Cerebellar nuclear complex (tissue), 1 donor: Measurements from ENCODE around the gene LMX1A.

Experiments
- DNase-seq, 2 experiments: peaks; one replicate each; lab custom pipeline; 2025; lab: John Stamatoyannopoulos, UW

The LMX1A gene

DNA sequence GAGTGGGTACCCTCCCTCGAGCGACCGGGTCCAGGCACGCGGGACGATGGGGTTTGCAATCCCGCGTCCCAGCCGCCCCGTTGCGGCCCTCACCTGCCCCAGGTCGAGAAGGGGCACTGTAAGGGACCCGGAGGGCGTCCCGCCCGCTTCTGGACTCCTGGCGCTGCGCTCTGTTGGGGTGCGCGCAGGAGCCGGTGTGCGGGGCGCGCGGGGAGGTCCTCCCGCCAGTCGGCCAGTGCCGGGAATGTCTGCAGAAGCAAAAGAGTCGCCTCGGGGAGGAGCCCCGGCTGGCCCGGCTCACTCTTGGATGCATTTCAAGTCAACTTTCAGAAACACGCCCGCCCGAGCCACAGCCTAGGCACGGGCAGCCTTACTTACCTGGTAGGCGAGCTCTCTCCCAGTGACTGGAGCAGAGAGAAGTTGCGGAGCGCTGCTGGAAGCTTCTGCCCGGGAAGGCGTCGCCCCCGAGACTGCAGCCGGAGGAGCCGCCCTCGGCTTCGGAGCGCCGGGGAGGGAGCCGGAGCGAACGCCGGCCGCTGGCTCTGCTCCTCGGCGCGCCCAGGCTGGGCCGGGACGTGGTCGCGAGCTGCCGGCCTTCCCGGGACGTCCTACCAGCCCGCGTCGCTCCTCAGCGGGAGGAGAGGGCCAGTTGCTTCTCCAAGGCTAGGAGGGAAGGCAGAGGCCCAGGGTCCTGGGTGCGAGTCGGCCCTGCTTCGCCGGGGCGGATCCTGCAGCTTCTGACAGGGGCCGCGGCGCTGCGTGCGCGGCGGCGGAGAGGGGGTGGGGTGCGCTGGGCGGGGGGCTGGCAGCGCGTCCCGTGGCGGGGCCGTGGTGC lies at the start of gene LMX1A:
LMX1A (minus strand) TSS at position 739 of the 835 bp plus-strand sequence. CDS start 1,156 bp downstream, outside the sequence.
- no peak for DNase-seq

DNA sequence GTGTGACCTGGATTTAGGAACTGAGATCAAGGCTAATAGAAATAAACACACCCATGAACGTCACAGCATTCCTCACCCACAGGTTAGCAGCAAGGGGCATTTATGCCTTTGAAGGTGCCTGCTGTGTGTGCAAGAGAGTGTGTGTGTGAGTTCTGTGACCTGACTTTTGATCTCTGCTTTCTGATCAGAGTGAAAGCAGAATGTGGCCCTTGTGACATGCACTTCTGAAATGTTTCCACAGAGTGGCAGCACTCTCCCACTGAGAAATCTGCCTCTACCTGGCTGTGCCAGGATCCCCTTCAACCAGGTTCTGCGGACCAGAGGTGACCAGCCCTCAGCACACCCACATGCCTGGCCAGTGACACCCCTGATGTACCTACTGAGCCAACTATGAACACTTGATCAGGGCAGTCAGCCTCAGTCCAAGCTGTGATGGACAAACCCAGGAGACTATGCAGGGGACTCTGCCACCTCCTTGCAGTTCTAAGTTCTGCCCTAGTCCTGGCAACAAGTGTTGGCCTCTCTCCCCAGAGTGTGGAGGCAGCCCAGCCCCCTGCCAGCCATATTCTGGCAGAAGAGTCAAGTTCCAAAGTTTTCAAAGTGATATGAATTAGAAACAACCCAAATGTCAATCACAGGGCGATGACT lies 47.4 kb upstream of the LMX1A start:
- no peak for DNase-seq

DNA sequence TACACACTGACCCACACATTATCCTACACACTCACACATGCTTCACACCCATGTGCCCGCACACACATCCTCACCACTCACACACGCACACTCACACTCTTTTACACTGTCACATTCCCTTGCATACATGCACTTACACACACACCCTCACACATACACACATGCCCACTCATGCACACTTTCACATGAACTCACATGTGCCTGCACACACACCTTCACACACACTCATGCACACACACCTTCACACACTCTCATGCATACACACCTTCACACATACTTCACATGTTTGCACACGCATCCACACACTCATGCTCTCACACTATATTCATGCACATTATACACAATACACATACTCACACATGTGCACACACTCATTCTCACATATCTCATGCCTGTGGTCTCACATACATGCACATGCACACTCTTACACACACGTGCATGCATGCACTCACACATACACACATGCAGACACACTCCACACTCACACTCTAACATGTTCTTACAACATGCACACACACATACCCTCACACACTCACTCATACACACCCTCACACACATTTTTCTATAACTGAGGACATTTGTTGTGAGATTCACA lies 46.1 kb upstream of the LMX1A start:
- no peak for DNase-seq

DNA sequence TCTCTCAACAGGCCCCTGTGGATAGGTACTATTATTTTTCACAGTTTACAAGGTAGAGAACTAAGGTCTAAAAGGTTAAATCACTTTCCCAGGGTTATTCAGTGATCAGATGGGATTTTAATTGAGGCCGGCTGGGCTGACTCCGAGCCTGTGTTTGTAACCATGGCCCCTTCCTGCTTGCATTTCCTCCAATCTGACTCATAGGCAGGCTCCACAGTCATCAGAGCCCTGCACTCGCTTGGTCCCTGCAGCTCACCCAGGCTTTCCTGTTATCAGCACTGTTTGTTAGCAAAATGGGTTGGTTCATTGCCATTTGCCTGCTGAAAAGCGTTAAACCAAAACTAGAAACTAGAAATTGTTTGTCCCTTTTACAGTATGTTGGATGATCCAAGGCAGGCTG lies 41.4 kb upstream of the LMX1A start:
- DNase-seq: no peak

DNA sequence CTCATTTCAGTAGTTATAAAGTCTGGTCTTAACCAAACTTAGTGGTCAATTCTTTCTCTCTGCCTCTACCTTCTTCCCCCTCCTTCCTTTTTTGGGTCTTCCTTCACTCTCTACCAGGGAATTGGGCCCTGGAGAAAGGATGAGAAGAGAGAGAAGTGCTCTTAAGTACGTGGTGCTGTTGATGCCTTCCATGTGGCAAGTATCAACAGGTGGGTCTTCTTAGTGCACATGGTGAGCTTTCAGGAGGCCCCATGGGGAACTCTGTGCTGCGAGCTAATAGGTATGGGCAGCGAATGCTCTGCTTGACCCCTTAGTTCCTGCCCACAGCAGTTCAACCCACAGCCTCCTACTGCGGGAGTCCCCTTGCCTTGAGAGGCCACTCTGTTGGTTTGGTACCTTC lies 39.4 kb upstream of the LMX1A start:
- no peak for DNase-seq

DNA sequence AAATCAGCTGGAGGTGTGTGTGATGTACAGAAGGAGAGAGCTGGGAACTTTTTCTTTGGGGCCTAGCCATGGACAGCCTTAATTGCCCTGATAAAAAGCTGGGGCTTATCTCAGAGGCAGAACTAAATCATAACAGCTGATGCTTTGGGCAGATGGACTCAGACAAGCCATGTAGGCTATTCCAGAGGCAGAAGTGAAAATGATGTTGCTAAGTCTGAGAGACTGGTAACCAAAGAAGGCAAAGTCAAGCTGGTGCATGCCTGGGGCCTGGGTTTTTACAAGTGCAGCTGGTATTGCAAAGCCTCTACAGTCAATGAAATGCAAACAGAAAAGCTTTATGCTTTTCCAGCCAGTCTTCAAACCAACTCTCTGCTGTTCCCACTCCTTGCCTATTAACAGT lies 39.0 kb upstream of the LMX1A start:
- no peak for DNase-seq

DNA sequence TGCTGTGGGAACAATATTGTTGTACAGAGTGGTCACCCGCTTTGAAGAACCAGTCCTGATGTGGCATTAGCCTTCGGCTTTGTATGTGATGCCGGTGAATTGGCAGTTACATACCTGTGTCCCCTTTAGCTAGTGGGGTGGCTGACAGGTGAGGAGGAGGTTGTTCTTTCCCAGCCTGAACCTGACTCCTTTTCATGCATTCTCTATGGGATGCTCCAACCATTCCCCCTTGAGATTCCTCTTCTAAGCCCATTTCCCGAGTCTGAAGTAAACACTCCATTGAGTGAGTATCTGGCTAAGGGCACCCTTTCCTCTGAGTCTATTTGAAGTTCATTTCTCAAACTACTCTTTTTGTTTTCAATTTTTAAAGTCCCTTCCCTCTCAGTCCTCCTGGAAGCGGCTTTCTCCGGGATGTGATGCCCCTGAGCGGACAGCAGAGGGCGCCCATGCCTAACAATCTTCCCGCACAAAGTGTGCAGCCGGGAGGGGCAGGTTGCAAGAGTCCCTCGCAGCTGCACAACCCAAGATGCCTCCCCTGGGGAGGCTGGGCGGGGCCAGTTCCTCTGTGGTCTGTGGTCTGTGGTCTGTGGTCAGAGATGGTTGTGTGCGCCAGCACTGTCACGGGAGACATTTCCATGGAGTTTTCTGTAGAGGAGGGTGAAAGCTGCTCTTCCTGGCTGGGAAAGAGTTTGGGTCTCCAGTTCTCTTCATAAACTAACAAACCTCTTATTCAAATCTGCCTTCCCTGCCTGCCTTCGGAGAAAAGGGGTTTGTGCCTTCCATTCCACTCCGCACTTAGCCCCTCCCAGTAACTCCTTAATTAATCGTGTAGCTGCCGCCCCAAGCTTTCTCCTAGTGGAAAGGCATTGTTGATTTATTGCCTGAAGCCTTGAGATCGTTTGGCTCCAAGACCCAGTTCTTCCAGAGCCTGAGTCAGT lies 36.4 kb upstream of the LMX1A start:
- DNase-seq: no peak

DNA sequence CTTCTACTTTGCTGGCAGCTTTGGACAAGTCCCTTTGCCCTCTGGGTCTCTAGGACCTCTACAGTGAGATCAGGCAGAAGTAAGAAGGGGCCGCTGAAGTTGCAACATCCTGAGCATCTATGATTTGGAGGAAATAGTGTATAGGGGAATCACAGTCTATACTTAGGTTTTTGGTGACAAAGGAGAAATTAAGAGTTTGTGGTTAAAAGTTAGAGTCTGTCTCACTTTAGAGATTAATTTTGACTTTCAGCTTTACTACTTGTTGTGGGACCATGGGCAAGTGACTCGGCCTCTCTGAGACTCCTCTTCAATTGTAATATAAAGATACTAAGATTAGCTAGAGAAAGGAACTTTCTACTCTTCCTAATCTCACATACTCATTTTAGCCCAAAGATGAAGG lies 33.1 kb upstream of the LMX1A start:
- no peak for DNase-seq

DNA sequence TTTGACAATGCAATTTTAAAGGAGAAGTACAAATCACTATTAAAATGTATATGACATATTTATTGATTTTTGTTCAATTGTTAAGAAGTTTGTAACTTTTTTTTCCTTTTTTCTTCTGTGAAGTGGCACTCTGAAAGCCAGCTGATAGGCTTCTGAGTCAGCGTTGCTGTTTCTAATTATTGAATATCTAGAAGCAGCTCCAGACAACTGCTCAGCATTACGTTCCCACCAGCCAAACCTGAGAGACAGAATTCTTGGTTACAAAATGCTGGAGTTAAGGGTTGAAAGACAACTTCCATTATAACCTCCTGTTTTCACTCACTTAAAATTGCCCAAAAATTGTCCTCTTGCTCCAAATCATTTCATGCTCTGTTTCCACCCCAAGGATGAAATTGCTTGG lies 31.4 kb upstream of the LMX1A start:
- DNase-seq: no peak

DNA sequence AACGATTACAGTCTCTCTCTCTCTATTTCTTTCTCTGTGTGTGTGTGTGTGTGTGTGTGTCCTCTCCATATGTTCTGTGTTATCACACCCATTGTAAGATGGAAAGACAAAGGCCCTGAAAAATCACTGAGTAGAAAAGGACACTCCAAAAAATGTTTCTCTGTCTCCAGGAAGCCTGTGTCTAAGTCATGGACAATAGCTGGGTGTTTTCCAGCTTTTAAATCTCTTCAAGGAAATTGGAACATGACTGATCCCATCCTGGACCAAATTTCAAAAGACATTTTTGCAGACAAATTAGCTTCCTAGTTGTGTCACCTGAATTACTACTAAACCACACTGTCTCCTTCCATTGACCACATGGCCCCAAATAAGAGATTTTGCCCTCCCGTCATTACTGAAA lies 31.0 kb upstream of the LMX1A start:
- no peak for DNase-seq

DNA sequence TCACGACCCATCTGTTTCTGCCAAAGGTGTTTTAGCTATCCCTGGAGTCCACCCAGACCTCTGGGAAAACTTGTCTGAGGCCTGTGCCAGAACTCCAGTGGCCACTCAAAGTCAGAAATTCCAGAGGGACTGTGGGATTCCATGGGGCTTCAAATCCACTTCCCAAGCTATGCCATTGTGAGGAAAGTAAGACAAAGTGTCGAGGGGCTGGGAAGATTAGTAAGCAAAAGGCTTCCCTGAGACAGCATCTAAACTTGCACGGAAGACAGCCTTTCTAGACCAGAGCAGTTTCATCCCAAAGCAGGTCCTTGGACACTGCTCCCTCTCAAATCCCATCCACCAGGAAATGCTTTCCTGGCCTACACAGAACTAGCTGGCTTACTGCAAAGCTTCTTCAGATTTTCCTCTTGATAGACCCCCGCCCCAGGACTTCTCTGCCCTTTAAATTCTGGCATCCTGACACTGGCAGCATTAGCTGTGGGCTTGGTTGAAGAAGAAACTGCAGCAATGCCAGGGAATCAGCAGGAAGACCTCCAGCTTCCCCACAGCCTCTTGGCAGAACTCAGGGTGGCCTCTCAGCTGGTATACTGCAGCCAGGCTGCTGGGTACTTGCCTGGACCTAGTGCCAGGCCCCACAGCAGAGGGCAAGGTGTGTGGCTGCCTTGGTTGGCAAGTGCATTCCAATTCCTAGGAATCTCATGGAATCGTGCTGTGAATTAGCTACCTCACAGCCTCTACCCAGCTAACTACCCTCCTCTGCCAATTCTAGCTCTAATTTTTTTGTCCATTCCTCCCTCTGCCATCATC lies 27.3 kb upstream of the LMX1A start:
- peak in 1 of 2 experiments; percentile 24 for DNase-seq

DNA sequence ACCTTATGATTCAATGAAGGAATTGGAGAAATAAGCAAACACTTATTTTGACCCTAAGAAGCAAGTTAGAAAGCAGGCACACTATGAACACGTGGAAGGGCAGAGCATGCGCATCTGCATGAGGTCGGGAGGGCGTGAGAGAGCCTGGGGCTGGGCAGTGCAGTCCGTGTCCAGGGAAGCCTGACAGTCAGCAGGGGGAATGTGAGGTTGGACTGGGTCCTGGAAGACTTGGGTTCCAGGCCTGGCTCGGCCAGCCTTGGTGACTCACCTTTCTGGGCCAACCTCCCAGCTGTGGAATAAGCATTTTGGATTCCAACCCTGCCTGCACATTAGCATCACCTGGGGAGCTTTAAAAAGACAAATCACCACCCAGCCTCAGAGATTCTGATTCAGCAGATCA lies 26.6 kb upstream of the LMX1A start:
- no peak for DNase-seq

DNA sequence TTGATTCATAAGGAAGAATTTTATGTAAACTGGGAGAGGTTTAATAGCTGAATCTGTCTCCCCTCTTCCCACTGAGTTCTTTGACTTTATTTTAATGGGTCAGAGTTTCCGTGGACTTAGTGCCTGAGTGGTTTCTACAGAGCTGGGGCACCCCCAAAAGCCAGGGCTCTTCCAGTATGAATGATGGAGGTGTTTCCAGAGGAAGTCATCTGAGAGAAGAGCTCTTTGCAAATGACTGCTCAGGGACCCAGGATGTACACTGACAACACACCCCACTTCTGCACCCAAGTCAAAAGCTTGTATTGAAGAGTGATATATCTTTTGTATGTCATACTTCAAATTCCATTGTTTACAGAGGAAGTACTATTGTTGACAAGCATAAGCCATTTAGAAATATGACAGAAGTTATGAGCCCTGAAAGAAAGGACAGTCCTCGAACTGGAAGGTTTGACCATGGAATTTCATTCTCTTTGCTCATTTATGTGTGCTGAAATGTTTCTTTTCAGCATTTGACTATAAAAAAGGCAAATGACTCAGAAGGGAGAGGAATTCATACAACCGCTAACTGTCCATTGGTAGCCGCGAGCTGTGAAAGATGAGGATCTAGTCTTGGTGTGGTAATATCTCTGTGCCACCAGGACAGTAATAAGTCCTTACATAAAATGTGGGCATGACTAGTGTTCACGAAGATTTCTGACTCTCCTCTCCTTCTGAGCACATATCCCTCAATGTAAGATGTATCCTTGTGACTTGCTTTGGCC lies 25.4 kb upstream of the LMX1A start:
- no peak for DNase-seq

DNA sequence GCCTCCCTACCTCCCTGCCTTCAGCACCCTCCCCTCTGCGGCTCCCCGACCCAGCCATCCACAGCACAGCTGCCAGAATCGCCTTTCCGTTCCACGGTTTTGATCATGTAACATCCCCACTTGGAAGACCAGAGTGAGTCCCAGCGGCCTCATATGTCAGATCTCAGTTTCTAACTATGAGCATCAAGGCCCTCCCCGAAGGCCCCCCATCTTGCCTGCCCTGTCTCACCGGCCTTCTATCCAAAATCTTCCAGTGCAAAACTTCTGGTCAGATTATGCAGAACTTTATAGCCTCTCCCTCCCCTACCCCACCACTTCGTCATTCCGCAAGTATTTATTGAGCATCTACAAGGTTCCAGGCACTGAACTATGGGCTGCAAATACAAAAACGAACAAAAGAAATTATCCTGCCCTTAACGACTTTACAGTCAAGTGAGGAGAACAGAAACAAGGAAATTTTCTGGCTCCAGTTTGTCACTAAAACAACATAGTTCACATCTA lies 20.3 kb upstream of the LMX1A start:
- DNase-seq: no peak

DNA sequence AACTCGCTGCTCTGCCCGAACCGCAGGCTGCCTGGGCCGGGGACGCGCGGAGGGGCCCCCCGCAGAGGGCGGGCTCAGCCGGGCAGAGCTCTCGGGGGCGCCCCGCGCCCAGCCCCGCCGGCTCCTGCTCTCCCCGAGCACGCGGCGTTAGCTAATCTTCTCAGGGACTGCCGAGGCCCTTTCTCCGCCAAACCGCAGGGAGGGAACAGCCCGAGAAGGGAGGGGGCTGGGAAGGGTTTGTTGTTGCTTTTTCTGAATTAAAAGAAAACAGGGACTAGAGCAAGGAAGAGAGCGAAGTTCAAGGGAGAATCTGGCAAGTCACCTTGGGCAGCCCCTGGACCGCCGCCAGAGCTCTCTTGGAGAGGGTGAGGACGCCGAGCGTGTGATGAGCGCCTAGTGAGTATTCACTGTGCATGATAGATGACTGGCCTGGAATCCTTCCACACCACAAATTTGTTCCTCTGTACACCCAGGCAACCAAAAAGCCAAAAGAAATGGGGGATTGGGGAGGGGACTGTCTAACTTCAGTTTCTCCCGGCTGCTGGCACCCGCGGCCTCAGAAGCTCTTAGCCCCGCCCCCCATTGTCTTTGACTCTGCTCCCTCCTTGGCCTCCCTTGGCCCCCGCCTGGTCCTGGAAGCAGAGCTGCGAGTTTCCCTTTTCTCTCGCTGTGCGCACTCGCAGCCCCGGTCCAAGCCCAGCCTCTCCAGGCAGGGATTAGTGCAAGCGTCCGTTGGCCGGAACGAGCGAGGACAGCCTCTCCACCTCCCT lies 19.7 kb upstream of the LMX1A start:
- DNase-seq: no peak

DNA sequence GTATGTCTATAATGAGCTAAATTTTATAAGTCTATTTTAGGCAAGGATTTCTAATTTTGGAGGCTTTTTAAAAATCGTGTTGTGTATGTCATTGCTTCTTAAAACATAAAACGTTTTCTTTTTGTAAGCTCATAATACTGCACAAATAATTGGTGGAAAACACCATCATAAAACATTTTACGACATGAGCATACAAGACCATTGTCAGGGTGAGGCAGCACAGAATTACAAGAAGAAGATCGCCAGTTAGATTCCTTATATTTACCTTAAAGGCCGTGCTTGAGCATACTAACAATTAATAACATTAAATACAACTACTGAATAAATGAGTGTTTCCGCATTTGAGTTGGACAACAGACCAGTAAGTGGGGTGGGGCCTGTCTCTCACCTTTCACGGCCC lies 19.1 kb upstream of the LMX1A start:
- no peak for DNase-seq

DNA sequence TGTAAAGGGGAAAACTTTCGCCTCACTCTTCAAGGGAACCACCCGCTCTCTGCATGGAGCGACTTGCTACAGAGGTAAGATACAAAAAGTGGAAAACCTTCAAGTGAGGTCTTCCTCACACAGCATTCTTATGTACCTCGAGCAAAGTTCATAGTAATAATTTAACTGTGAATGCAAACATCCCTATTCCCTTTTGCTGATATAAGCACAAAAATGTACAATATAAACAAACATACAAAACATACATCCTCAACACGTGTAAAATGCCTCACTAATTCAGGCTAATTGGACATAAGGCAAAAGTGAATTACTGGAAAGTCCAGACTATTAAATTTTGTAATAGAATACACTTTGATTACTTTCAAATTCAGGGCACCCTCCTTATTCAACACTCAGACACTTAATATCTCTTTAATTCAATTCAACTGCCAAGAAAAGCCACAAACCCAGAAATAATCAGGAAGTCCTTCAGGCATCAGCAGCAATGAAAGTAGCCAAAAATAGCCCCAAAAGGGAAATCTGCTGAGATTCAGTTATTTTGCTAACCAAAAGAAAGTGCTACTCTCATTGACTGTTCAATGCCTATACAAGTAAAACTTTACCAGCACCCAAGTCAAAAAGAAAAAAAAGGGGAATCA lies 15.2 kb upstream of the LMX1A start:
- DNase-seq: no peak

DNA sequence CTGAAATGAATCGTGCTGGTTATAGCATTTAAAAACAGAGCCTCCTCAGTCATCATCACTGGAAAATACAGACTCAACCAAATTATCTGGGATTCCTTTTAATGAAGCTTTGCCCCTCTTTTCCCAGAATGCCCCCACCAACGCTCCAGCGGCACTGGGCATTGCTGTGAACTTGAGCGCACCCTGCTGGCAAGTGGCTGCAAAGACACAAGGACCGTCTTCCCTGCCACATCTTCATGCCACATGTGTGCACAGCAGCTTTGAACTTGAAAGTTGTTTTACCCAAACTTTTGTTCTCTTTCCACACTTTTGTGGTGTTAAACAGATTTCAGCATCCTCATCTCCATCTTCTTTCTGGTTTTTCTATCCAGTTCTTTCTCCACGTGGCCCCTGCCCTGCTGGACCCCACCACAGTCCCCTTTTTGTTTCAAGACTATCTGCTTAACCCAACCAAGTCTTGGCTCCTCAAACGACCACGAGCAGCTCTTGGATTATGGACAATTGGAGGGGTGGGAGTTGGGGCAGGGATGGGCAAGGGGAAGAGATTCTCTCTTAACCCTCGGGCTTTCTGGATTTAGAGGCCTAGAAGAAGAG lies 12.8 kb upstream of the LMX1A start:
- no peak for DNase-seq
